ENCODE measurements around the gene STX17.

The STX17 gene

GRCh38 chr9:99955606-99956005 lies 49.2 kb downstream of the STX17 start:
- H2AFZ ChIP-seq (ENCODE audit: low read length) = no peak overlapping the region
- H3K4me3 ChIP-seq (ENCODE audit: low read length, poor library complexity, severe bottlenecking) = no peak overlapping the region
- H3K9me2 ChIP-seq (replicated peaks; ENCODE audit: low read depth, low read length) = no peaks in the 10 kb centered on the region
- no peaks in the 10 kb centered on the region for H3K4me1 ChIP-seq (ENCODE audit: insufficient read depth, low read length, poor library complexity, severe bottlenecking)
- H3K9me3 ChIP-seq (ENCODE audit: insufficient read depth, low read depth, low read length) = 0 out of 2 replicates have a peak, but pooled peaks cover 4% of the 10 kb centered on the region
- H3K79me2 ChIP-seq (ENCODE audit: insufficient read depth, low read length) = no peaks in the 10 kb centered on the region
- H3K4me2 ChIP-seq (ENCODE audit: low read depth, low read length, poor library complexity, severe bottlenecking) = no peak overlapping the region
- no peaks in the 10 kb centered on the region for H3F3A ChIP-seq (ENCODE audit: low read depth)
- H4K20me1 ChIP-seq (ENCODE audit: insufficient read depth, low read length, poor library complexity, severe bottlenecking) = no peaks in the 10 kb centered on the region
- peaks cover 15% of the 10 kb centered on the region for H3K36me3 ChIP-seq (ENCODE audit: insufficient read depth, low read length)
- no peaks in the 10 kb centered on the region for H3K27me3 ChIP-seq (ENCODE audit: insufficient read depth, low read length, poor library complexity, severe bottlenecking)
- TF ChIP-seq CTCF (conservative IDR thresholded peaks at IDR 0.05; ENCODE audit: low read length) = no peak
- no peak overlapping the region for H3K9ac ChIP-seq (ENCODE audit: low read depth, low read length, poor library complexity, severe bottlenecking)

GRCh38 chr9:99962680-99963261 lies 56.3 kb downstream of the STX17 start:
- no peak overlapping the region for H3K4me3 ChIP-seq (ENCODE audit: low read length, poor library complexity, severe bottlenecking)
- TF ChIP-seq EZH2phosphoT487 (IDR thresholded peaks at IDR 0.05; ENCODE audit: borderline replicate concordance) (no peak), CTCF (conservative IDR thresholded peaks at IDR 0.05; ENCODE audit: low read length) (no peak)
- no peak overlapping the region for H3K9ac ChIP-seq (ENCODE audit: low read depth, low read length, poor library complexity, severe bottlenecking)
- no peak overlapping the region for H3K4me2 ChIP-seq (ENCODE audit: low read depth, low read length, poor library complexity, severe bottlenecking)
- H3K4me1 ChIP-seq (ENCODE audit: insufficient read depth, low read length, poor library complexity, severe bottlenecking) = no peaks in the 10 kb centered on the region
- peaks cover 14% of the 10 kb centered on the region; the same call in 1 of the 2 replicates for H3K36me3 ChIP-seq (ENCODE audit: insufficient read depth, low read length)
- no peaks in the 10 kb centered on the region for H3K9me2 ChIP-seq (replicated peaks; ENCODE audit: low read depth, low read length)
- no peaks in the 10 kb centered on the region for H3K9me3 ChIP-seq (ENCODE audit: insufficient read depth, low read depth, low read length)
- no peak overlapping the region for H2AFZ ChIP-seq (ENCODE audit: low read length)
- H3F3A ChIP-seq (ENCODE audit: low read depth) = no peaks in the 10 kb centered on the region
- no peaks in the 10 kb centered on the region for H4K20me1 ChIP-seq (ENCODE audit: insufficient read depth, low read length, poor library complexity, severe bottlenecking)
- no peaks in the 10 kb centered on the region for H3K79me2 ChIP-seq (ENCODE audit: insufficient read depth, low read length)
- no peaks in the 10 kb centered on the region for H3K27me3 ChIP-seq (ENCODE audit: insufficient read depth, low read length, poor library complexity, severe bottlenecking)

GRCh38 chr9:99964336-99964735 lies 57.9 kb downstream of the STX17 start:
- no peak overlapping the region for H3K4me2 ChIP-seq (ENCODE audit: low read depth, low read length, poor library complexity, severe bottlenecking)
- H3F3A ChIP-seq (ENCODE audit: low read depth) = no peaks in the 10 kb centered on the region
- no peak overlapping the region for H2AFZ ChIP-seq (ENCODE audit: low read length)
- H4K20me1 ChIP-seq (ENCODE audit: insufficient read depth, low read length, poor library complexity, severe bottlenecking) = no peaks in the 10 kb centered on the region
- H3K36me3 ChIP-seq (ENCODE audit: insufficient read depth, low read length) = peaks cover 24% of the 10 kb centered on the region; the same call in 1 of the 2 replicates
- no peaks in the 10 kb centered on the region for H3K4me1 ChIP-seq (ENCODE audit: insufficient read depth, low read length, poor library complexity, severe bottlenecking)
- no peak overlapping the region for H3K9ac ChIP-seq (ENCODE audit: low read depth, low read length, poor library complexity, severe bottlenecking)
- no peaks in the 10 kb centered on the region for H3K9me2 ChIP-seq (replicated peaks; ENCODE audit: low read depth, low read length)
- no peaks in the 10 kb centered on the region for H3K27me3 ChIP-seq (ENCODE audit: insufficient read depth, low read length, poor library complexity, severe bottlenecking)
- no peaks in the 10 kb centered on the region for H3K9me3 ChIP-seq (ENCODE audit: insufficient read depth, low read depth, low read length)
- H3K4me3 ChIP-seq (ENCODE audit: low read length, poor library complexity, severe bottlenecking) = no peak overlapping the region
- no peaks in the 10 kb centered on the region for H3K79me2 ChIP-seq (ENCODE audit: insufficient read depth, low read length)
- TF ChIP-seq CTCF (conservative IDR thresholded peaks at IDR 0.05; ENCODE audit: low read length) (no peak), EZH2phosphoT487 (IDR thresholded peaks at IDR 0.05; ENCODE audit: borderline replicate concordance) (no peak)

Measured in Loucy (cell line).